Stimulated activated CD8-positive, alpha-beta memory T cell treated with anti-CD3 and anti-CD28 coated beads, Interleukin-4, amount 100 ng/mL, for 1 hour (primary cell): ENCODE results near the gene FERMT2.

Experiments used
- DNase-seq, 2 donors: peaks; one replicate each; pipeline ENCODE4 v3.0.0-alpha.2; 2020; ENCODE audit warnings: low read depth in 2 of 2, low spot score in 1 of 2

FERMT2 gene

DNA sequence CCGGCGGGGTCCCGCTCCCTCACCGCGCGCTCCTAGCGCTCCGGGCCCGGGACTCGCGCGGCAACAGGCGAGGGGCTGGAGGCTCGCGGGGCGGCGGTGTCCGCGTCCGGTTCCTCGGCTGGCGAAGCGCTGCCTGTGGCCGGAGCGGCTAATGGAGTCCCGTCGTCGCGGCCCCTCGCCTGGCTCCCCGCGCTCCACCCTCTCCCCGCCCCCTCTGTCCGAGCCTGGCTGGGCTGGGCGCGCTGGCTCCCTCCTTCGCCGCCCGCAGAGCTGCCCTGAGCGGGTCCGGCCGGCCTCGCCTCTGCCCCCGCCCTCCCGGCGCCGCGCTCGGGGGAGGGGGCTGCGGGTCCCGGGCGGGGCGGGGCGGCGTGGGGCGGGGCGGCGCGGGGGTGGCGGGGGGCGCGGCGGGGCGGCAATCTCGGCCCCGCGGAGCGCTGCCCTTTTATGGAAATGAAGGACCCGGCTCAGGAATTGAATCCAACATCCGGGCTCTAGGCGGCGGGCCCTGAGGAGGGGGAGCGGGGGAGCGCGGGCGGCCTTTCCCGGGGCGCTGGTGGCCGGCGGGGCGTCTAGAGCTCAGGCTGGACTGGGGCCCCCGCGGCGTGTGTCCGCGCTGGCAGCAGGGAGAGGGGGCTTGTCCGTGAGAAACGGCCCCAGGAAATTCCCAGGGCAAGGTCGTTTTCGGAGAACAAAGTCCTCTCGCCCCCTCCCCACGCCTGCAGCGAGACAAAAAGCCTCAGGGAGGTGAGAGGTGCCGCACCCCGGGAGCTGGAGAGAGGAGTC is at the start of gene FERMT2:
TSS of gene FERMT2 (minus strand) at position 153 of the 783 bp plus-strand sequence. CDS start 482 bp downstream, outside the sequence.
- no peak for DNase-seq

DNA sequence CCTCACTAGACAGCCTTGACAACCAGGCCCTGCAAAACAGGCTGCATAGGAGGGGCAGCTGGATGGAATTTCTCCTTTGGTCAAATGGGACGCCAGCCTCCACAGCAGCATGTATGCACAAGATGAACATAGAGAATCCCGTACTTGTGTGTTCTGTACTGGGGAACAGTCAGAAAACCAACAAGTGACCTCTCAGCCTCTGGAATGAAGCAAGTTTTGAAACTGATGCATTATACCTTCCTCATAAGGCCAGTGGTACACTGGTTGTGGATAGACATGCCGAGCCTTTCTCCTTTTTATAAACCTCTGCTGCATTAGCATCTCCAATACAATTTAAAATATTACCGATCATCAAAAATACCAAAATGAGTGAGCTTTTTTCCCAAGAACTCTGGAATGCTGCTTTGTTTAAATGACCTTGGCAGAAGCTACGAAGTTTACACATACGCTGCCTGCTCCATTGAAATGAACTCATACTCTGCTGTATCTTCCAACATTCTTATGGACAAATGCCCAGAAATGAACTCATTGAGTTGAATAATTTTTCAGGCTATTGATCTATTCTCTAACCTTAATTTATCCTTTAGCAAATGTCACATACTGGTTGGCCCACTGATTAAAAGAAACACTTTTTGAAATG is 47.6 kb upstream of the FERMT2 start:
- DNase-seq, result no peak

DNA sequence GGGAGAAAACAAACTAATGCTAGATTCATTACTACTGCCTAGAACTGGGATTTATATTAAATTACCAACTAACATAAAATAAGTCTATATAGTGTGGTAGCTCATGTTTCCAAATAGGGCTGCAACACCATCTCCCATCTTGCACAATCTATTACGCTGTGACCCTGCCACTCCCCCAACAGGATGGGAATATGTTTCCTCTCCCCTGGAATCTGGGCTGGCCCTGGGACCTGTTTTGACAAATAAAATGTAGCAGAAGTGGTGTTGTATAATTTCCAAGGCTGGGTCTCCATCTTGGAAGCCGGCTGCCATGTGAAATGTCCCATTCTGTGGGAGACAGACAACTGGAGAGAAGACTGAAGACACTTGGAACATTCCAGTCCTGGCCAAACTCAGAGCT is 45.6 kb upstream of the FERMT2 start:
- DNase-seq, result no peak

DNA sequence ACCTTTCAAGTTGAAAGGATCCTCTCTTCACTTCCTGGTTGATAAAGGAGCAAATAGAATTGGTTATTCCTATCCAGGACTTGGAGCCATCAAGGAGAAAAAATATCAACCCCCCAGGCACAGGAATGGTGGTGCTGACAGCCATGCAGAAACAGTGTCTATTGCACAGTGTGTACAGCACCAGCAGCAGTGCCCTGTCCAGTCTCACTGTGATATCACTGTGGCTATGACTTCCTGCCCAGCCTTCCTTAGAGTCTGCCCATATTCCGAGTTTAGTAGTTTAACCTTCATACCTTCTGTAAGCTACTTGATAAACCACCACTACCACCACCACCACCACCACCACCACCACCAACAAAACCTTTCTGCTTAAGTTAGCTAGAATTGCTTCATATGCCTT is 45.1 kb upstream of the FERMT2 start:
- no peak for DNase-seq

DNA sequence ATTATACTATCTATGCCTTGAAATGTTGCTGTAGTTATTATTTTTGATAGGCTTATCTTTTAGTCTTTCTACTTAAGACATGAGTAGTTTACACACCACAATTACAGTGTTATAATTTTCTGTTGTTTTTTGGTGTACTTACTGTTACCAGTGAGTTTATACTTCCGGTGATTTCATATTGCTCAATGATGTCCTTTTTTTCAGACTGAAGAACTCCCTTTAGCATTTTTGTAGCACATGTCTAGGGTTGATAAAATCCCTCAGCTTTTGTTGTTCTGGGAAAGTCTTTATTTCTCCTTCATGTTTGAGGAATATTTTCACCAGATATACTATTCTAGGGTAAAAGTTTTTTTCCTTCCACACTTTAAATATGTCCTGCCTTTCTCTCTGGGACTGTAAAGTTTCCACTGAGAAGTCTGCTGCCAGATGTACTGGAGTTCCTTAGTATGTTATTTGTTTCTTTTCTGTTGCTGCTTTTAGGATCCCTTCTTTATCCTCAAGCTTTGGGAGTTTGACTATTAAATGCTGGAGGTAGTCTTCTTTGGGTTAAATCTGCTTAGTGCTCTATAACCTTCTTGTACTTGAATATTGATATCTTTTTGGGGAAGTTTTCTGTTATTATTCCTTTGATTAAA is 41.5 kb upstream of the FERMT2 start:
- DNase-seq, result no peak

DNA sequence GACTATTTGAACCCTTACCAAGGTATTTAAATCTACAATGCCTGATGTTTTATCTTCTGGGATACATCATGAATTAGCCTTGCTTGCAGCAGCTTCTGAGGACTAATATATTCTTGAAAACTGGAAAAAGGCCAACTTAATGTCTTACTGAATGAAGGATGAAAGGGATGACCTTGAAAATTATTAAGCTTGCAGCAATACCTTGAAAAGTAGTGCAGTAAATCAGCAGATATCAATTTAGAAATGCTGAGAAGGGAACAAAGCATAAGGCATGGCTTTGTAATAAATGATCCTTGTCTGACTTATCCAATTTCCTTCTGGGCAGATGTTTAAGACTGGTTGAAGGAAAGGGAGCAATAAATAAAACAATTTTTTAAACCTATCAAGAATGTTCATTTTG is 37.3 kb upstream of the FERMT2 start:
- DNase-seq, result no peak

- no peak for DNase-seq
These were observed 36.7 kb upstream of the FERMT2 start for GRCh38 chr14:52987514-52987913.

DNA sequence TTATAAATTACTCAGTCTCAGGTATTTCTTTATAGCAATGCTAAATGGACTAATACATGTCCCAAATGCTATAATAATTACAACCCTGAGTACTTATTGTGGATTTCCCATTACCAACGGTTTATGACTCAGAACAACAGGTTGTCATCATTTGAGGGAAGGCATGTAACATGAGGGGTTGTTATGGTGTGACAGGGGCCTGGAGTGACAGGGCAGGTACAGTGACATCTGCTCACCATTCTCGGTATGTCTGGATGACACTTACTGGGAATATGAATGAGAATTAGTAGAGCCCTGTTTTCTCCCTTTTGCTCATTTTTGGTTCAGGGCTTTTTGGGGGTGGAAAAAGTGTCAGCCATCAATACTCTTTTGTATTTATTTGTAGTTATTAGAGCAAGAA is 36.2 kb upstream of the FERMT2 start:
- no peak for DNase-seq

DNA sequence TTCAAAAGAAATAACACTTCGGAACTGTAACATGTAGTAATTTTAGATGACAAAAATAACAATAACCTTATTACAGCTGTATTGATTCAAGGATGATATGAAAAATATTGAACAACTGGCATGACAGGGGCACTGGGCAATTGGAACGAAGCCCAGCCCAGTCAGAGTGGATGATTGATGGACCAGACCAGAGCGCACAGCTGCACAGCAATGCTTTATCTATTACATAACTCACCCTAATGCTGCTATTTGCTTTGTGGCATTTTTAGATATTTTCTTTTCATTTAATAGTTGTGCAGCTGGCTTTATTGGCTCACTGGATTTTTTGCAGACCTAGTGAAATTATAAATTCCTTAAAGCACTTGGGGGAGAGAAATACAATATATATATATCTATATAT is 26.9 kb upstream of the FERMT2 start:
- no peak for DNase-seq

DNA sequence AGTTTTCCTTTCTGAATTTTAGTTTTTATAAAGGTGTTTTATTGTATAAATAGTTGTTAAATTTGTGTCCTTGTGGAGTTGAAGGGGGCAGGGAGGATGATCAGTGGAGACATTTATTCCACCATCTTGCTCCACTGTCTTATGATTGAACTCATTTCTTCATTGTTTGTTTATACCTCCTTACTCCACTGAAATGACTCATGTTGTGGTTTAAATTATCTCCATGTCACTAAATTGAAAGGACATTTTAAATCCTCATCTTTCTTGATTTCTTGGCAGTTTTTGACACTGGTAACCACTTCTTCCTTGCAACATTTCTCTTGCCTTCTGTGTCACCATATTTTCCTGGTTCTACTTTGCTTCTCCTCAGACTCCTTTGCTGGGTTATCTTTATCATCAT is 23.6 kb upstream of the FERMT2 start:
- DNase-seq, result no peak

- peak in 1 of 2 donors; percentile 25 for DNase-seq
These were observed 10.3 kb upstream of the FERMT2 start for GRCh38 chr14:52961060-52961639.

DNA sequence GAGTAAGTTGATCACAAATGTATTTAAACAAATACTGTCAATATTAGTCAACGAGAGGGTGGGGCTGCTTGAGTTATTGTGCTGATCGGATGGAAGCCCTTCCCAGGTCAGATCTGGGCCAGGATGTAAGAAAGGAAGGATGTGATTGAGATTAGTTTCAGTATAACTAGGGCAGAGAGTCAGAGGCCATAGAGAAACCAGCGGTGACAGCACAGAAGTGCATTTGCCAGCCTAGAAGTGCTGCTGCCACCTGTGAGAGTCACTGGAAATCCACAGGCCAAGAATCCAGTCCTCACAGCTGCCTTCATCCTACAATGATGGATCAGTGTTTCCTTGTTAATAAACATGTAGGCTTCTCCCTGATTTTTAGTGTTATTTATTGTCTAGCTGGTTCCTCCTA is 9.8 kb upstream of the FERMT2 start:
- DNase-seq, result no peak

DNA sequence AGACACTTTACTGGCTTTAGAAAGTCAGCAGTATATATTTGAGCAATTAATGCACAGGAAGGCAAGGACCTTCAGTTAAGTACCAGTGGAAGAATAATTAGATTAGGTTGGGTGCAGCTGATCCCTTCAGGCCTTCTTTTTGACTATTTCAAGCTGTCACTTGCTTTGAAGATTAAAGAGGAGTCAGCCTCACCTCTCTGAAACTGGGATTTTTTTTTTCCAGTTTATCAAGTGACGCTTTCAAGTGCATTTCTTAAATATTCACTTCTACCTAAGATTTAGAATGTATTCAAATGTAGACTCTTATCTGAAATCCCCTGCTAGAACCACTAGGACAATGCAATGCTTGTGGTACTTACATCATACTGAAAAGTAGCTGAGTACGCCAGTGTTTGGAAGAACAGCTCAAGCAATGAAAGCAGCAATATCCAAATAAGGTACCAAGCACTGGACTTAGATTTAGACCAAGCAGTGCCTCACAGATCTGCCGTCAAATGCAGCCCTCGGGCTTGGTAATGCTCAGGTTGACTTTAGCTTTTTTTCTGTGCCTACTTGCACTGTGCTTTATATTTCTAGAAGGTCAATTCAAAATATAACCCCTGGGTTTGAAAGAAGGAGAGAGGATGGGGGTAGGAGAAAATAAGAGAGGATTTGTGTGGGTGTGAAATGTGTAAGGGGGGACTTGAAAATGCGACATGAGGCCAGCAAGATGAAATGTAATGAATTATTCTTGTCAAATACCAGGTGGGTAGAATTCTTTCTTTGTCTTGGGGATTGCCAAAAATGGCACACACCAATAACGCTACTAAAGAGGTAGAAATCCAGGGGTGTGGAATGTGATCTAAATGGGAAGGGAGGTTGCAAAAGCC is 3.7 kb upstream of the FERMT2 start:
- DNase-seq, result no peak

DNA sequence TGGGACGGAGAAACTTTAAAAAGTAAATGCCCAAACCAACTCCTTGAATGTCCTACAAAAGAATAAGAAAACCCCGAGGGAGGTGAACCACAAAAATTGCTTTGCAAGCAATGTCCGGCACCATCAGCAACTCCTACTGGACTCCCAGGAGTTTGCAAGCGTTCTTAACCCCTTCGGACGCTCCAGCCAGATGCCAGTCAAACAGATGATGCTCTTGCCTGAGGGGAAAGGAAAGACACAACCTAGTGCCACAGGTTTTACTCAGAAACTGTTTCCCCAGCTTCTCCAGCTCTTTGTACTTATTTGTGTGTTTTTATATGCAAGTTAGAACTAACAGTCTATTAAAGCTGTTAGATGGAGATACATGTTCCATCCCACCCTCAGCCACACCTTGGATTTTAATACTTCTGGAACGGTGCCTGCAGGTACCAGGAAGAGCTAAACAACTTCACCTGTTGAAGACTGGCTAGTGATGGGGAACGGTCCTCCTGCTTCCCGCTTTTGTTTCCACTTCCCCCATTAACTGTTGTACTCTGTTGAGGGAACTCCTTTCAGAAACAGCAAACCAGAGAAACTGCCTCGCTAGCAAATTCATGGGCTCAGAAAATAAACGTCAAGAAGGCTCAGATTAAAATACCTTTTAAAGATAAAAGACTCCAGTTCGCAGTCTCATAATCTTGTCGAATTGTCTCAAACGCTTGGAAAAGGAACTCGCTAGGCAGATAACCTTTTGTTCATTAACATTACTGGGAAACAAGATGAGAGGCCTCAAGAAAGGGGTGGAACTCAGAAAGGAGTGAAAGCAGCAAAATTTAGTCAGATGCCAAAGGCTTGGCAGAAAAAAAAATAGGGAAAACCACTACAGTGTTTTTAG is 1.1 kb upstream of the FERMT2 start:
- no peak for DNase-seq

GRCh38 chr14:52950410-52950897 is 396 bp downstream of the FERMT2 start:
- DNase-seq, result no peak

- DNase-seq, result no peak
These were observed 990 bp downstream of the FERMT2 start for GRCh38 chr14:52949711-52950409.

DNA sequence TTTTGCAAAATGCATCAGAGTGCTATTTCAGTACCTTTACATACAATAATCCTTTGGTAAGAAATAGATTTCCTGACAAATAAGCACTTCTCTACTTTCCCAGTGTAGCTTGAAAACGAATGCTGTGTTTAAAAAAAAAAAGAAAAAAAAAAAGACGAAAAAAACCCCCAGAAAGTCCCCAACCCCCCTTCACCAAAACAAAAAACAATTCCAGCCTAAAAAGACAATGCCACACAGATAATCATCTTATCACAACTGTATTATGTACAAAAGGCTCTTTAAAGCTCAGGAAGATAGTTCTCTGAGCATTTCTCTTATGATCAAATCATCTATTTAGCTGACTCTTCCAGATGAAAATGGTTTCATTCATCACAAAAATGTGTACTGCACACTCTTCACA is 1.6 kb downstream of the FERMT2 start:
- DNase-seq, result no peak

DNA sequence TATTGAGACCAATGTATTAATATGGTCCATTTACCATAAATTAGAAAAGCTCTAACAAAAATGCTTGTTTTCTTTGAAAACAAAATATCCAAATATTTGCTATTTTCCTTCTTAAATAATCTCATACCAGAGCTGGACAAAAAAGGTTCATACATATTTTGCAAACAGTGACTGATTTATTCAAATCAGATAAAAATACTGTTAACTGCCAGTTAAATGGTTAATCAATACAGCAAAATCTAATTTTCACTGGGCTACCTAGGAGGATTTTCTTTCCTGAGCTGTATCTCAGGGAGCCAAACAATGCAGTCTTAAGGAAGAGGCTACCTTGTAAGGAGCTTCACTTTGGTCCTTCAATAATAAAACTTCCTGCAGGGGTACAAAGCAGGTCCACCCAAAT is 2.0 kb downstream of the FERMT2 start:
- DNase-seq, result no peak

DNA sequence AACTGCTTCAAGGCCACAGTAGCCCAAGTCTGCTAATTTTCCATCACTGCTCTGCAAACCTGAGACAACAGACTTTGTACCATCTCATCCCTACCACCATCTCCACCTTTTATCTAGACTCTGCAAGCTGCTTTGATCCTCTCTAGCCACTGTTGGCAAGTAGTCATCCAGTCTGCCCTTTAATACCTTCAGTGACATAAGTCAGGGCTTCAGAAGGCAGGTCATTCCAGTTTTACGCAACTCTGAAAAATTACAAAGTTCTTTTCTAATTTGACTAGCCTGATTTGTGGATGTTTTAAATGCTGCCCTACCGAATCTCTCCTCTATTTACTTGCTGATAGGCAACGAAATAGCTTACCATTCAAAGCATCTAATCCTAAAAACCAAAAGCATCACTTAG is 2.8 kb downstream of the FERMT2 start:
- DNase-seq, result no peak
